Kasumi-1 (cell line): Measurements from ENCODE around the gene GREB1L.
A peak's percentile ranks its signal among the peaks of the same experiment; 100 is the strongest.
"Not testable (repeated sequence)": the region's sequence is repeated elsewhere in the genome, so short reads cannot be mapped to it uniquely, and the experiment has no call there.

Experiments used
- DNase-seq, 2 experiments: peaks; one replicate each; lab custom pipeline; 2025; lab: John Stamatoyannopoulos, UW

Gene GREB1L

GRCh38 chr18:21366896-21367295 lies 124.9 kb downstream of the GREB1L start:
- DNase-seq: no peak

DNA sequence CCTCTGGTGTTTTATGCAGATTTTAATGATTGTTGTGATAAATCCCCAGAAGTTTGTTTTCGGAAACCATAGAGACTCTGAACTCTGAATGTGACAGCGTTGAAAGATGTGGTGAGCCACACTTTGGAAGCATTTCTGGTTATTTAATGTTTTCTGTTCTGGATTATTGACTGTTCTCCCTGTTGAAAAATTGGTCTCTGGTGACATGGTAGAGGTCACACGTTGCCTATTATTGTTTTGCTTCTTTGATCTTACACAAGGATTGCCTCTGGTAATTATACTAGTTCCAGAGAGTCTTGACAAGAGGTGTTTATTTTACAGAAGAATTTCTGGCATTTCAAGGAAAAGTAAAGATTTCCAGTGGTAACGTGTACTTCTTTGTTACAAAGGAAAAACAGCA lies 127.1 kb downstream of the GREB1L start:
- DNase-seq: no peak

GRCh38 chr18:21369597-21369996 lies 127.6 kb downstream of the GREB1L start:
- DNase-seq: not testable (repeated sequence)

GRCh38 chr18:21383031-21383430 lies 141.0 kb downstream of the GREB1L start:
- no peak for DNase-seq

- no peak for DNase-seq
Observed at GRCh38 chr18:21386523-21387240, 144.7 kb downstream of the GREB1L start.

- no peak for DNase-seq
Observed at GRCh38 chr18:21387886-21388285, 145.9 kb downstream of the GREB1L start.

GRCh38 chr18:21389283-21389682 lies 147.3 kb downstream of the GREB1L start:
- peak; percentile 6 to 11 for DNase-seq

- DNase-seq: no peak
Observed at GRCh38 chr18:21389903-21390302, 147.9 kb downstream of the GREB1L start.

DNA sequence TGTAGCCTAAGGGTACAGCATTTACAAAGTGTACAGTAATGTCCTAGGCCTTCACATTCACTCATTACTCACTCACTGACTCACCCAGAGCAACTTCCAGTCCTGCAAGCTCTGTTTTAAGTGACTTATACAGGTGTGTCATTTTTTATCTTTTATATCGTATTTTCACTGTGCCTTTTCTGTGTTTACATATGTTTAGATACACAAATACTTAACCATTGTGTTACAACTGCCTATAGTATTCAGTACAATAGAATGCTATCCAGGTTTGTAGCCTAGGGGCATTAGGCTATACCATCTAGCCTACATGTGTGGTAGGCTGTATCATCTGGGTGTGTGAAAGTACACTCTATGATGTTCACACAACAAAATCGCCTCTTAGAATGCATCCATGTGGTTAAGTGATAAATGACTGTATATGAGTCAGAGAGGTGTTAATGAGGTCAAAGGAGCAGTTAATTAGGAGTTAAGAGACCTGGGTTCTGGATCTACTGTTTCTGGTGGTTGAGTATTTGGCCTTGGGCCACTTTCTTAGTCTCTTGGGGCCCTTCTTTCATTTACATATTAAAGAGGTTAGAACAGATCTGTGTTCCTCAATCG lies 149.1 kb downstream of the GREB1L start:
- no peak for DNase-seq

DNA sequence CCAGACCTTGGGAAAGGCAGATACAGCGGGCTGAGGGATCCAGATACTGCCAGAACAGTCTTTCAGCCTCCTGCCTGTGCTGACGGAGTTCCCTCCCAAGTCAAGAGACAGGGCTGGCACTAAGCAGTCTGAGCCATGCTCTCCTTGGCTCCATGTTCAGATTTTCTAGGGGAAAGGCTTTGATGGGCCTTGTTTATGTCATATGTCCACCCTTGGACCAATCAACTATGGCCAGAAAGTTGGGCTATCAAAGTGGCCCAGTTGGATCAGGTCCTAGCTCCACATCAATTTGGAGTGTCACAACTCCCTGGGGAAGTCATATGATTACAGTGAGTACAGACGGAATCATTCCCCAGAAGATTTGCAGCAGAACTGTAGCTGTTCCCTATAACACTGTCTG lies 152.0 kb downstream of the GREB1L start:
- DNase-seq: no peak

DNA sequence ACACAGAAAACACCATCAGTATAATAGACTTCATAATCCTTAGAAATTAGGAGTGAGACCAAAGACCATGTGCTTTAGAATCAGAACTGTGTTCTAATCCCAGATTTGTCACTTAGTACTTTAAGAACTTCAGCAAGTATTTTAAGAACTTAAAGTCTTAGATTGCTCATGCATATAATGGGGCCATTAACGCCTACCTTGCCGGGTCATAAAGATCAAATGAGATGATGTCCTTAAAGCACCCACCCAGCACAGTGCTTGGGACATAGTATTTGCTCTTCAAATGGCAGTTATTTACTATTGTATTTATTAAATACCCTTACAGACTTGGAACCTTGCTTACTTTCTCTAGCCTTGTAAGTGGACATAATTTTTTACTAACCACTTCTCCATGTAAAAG lies 156.1 kb downstream of the GREB1L start:
- DNase-seq: no peak

- no peak for DNase-seq
Observed at GRCh38 chr18:21402272-21402671, 160.2 kb downstream of the GREB1L start.

- no peak for DNase-seq
Observed at GRCh38 chr18:21404426-21404825, 162.4 kb downstream of the GREB1L start.

DNA sequence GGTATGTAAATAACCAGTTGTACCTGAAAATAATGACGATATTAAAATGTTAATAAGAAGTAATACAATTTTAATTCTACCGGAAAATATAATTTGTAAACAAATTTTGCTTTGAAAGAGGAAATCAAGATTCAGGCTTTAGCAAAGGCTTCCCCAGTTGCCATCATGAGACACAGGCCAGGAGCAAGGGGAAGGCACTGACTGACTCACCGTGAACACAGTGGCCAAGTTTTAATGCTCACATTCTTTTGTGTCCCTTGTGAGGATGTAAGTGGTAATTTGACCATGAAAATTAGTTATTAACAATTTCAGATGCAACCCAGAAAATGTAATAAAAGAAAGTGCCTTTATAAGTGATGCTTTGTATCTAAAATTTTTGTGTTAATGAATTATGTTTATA lies 164.1 kb downstream of the GREB1L start:
- no peak for DNase-seq

DNA sequence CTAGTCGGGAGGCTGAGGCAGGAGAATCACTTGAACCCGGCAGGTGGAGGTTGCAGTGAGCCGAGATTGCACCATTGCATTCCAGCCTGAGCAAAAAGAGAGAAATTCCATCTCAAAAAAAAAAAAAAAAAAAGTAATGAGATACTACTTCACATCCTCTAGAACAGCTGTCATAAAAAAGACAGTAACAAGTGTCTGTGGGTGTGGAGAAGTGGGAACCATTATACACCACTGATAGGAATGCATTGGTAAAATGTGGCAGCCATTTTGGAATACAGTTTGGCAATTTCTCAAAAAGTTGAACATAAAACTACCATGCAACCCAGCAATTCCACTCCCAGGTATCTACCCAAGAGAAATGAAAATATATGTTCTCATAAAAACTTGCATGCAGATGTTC lies 166.6 kb downstream of the GREB1L start:
- no peak for DNase-seq

GRCh38 chr18:21433436-21433835 lies 191.4 kb downstream of the GREB1L start:
- no peak for DNase-seq

DNA sequence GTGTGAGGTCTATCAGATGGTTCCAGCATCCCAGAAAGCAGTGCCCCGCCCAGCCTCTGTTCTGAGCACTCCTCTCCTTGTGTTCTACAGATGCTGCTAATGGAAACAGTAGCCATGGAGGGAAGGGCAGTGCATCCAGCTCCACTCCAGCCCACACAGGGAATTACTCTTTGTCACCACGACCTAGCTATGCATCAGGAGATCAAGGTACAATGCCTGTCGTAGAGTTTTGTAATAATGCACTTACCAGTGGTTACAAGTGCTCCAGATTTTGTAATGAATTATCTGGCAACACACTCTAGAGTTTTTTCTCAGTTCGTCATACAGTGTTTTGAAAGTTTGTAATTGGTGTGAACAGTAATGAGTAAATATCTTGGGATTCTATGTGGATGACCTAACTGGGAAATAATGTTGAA lies 197.4 kb downstream of the GREB1L start:
- DNase-seq: no peak

- no peak for DNase-seq
Observed at GRCh38 chr18:21441670-21442069, 199.6 kb downstream of the GREB1L start.

DNA sequence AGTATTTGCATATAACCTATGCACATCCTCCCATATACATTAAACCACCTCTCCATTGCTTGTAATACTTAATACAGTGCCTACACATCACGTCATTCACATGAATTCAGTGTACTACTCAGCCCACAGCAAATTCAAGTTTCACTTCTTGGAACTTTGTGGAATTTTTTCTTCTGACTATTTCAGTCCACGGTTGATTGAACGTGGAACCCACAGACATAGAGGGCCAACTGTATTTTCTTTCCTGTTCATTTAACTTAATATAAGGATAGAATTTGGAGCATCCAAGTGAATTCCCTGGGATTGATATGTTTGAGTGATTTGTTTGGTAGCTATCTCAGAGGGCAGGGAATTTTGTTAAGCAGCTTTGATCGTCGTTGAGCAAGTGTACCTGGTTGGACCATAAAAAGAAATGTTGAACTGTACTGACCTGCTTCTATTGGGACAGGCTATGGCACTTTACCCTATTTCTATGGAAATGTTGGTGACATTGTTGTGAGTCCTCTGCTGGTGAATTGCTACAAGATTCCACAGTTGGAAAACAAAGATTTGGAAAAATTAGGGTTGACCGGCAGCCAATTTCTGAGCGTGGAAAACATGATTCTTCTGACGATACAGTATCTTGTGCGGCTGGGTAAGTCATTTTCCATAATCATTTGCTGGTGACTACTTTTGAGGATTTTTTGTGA lies 201.9 kb downstream of the GREB1L start:
- DNase-seq: no peak

- DNase-seq: peak; percentile 55 to 65
Observed at GRCh38 chr18:21444465-21445212, 202.6 kb downstream of the GREB1L start.

DNA sequence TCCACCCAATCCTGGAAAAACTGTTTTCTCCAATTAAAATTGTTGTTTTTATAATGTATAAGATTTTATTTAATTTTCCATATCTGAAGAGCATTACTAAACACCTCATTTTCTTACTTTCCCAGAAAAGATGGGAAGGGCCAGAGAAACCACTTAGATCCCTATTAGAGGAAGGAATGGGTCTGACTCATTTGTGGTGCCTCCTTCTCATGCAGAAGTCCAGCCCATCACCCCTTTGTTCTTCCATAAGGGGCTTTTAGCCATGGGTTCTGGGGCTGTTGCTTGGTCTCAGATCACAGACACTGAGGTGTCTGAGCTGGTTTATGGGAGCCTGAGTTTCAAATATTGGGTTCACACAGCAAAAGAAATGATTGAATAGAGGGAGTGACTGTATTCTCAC lies 206.3 kb downstream of the GREB1L start:
- no peak for DNase-seq
